Testis (tissue), 2 donors: ENCODE measurements around the gene INPP4A.
A peak's percentile ranks its signal among the peaks of the same experiment; 100 is the strongest.

Source experiments
- POLR2A ChIP-seq: fragments of 450-650 bp; IDR thresholded peaks from one replicate; pipeline ENCODE4 v1.6.1; 2017; ENCODE audit warnings: antibody characterized with exemption, mild to moderate bottlenecking, moderate library complexity
- TF ChIP-seq, protein P1 (sequence below), 3 experiments: fragments of 450-650 bp in 2 of 3; fragments of 200-600 bp in 1 of 3; sonication (generic) in 1 of 3; IDR thresholded peaks; one replicate each; pipeline ENCODE4 v1.5.1; 2016 to 2019; ENCODE audit warnings: antibody characterized with exemption in 3 of 3, mild to moderate bottlenecking in 2 of 3, moderate library complexity in 1 of 3

- no peak for TF ChIP-seq POLR2A
- TF ChIP-seq, protein P1, sequence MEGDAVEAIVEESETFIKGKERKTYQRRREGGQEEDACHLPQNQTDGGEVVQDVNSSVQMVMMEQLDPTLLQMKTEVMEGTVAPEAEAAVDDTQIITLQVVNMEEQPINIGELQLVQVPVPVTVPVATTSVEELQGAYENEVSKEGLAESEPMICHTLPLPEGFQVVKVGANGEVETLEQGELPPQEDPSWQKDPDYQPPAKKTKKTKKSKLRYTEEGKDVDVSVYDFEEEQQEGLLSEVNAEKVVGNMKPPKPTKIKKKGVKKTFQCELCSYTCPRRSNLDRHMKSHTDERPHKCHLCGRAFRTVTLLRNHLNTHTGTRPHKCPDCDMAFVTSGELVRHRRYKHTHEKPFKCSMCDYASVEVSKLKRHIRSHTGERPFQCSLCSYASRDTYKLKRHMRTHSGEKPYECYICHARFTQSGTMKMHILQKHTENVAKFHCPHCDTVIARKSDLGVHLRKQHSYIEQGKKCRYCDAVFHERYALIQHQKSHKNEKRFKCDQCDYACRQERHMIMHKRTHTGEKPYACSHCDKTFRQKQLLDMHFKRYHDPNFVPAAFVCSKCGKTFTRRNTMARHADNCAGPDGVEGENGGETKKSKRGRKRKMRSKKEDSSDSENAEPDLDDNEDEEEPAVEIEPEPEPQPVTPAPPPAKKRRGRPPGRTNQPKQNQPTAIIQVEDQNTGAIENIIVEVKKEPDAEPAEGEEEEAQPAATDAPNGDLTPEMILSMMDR (IDR thresholded peaks at IDR 0.05) = peak; percentile 31 to 37 (median 31)
Observed at GRCh38 chr2:98601532-98602132, 157.0 kb downstream of the INPP4A start.
